ENCODE data around the gene SMIM22.

SMIM22 gene

GRCh38 chr16:4814542-4815173 is 19.5 kb downstream of the SMIM22 start:
- no peak for DNase-seq (ENCODE audit: low spot score)

GRCh38 chr16:4820652-4821051 is 25.5 kb downstream of the SMIM22 start:
- DNase-seq (ENCODE audit: low spot score) = no peak

DNA sequence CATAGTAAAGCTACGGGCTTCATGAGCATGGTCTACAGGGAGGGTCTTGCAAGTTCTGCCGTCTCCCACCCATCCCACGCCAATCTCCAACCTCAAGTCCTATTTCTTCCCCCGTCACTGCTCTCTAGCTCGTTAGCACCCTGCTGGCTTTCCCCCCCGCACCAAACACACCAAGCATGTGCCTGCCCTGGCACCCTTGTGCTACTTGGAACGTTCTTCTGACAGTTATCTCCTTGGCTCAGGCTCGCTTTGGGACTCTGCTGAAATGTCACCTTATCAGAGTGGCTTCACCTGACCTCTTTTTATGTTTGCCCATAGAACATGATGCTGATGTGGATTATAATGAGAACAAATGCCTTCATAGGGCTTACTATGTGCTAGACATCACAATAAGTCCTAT is 30.0 kb downstream of the SMIM22 start:
- DNase-seq (ENCODE audit: low spot score) = no peak

DNA sequence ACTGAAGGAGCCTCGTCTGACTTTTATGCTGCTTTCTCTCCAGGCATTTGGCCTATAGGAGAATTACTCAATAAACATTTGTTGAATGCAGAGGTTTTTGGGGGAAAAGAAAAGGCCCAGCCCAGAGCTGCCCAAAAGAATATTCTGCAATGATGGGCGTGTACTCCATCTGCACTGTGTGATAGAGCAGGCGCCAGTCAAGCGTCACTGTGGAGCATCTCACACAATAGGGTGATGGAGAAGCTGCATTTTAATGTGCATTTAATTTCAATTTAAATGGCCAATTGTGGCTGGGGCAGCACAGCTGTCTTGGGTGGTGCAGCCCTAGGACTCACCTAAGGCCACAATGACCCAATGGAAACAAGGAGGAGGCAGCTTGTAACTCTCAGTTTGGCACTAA is 31.4 kb downstream of the SMIM22 start:
- DNase-seq (ENCODE audit: low spot score) = no peak

- DNase-seq (ENCODE audit: low spot score) = no peak
These were observed 31.8 kb downstream of the SMIM22 start for GRCh38 chr16:4826980-4827379.

- no peak for DNase-seq (ENCODE audit: low spot score)
These were observed 33.6 kb downstream of the SMIM22 start for GRCh38 chr16:4828567-4829321.

GRCh38 chr16:4830408-4830807 is 35.2 kb downstream of the SMIM22 start:
- DNase-seq (ENCODE audit: low spot score) = no peak

GRCh38 chr16:4831616-4832015 is 36.4 kb downstream of the SMIM22 start:
- DNase-seq (ENCODE audit: low spot score) = no peak

DNA sequence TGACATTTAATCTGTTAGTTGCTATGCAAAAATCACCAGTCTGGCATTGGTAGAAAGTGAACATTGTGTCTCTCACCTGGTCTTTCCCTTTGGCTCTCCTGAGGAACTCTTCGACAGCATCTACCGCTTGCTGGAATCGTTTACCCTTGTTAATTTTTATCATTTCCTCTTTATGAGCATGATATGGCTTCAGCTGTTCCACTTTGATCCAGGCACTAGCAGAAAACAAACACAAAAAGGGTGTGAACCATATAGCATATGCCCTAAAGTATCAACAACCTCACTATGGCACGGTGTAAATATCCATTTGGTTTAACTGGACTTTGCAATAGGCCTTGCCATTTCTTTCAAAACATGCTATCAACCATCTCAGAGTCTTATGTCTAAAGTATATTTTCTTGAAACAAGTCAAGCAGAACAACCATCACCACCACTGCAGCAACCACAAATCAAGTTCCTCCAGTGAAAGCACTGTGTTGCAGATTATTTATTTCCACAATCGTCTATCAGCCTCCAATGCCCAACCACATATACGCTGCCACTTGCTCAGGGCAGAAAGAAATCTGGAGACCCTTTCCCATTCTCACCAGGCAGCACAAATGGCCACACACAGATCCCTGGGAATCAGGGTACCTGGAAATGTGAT is 37.7 kb downstream of the SMIM22 start:
- no peak for DNase-seq (ENCODE audit: low spot score)

DNA sequence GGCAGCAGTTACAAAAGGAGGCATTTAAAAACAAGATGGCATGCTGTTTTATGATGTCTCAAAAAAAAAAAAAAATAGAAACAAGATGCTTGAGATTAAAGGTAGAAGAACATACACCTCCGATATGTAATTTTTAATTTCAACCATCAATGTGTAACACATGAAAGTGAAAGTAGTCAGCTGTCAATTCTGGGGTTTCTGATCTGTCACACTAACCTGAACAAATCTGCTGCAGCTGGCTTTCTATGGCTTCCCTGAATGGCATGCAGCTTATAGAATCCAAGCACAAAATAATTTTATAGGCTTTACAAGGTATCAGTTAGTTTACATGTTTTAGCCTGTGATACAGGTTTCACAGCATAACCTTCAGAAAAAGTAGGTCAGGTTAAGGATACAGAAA is 38.4 kb downstream of the SMIM22 start:
- DNase-seq (ENCODE audit: low spot score) = no peak

DNA sequence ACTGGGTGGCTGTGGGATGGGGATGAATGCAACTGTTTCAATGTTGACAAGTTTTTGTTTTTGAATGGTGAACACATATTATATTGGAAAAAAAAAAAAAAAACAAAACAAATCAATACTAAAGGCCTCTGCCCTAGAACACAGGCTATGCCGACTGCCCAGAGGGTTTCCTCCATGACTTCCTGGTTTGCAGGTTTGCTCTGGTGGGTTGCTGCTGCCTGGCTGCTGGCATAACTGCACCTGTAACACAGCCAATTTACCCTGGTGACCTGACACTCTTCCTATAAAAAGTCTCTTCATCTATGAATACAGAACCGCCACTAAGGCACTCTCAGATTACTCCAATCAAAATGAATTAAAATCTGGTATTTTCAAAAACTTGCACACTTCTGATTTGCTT is 41.6 kb downstream of the SMIM22 start:
- DNase-seq (ENCODE audit: low spot score) = no peak

- DNase-seq (ENCODE audit: low spot score) = no peak
These were observed 42.7 kb downstream of the SMIM22 start for GRCh38 chr16:4837733-4838501.

GRCh38 chr16:4839942-4840341 is 44.8 kb downstream of the SMIM22 start:
- DNase-seq (ENCODE audit: low spot score) = no peak

- DNase-seq (ENCODE audit: low spot score) = no peak
These were observed 45.8 kb downstream of the SMIM22 start for GRCh38 chr16:4840984-4841383.

Data from cerebellar cortex (tissue), 1 donor.